Motor neuron (in vitro differentiated cells): Measurements from ENCODE around the gene TRUB1. TPM values are rescaled to one million over a fixed set of nuclear protein-coding genes. Genes with fewer than 3 reads are reported as not detected.

Source experiments
- ATAC-seq, 8 experiments: fragments of 200-7000 bp; cut with Tn5 transposase; replicated peaks in 6 of 8; 2 replicates each; pipeline ENCODE4 v1.8.0; 2021; ENCODE audit warnings: mild to moderate bottlenecking in 8 of 8, moderate library complexity in 8 of 8
- H3K27ac ChIP-seq, 2 donors: fragments of 250-450 bp; sonication (Bioruptor Pico); 2 replicates each; pipeline ENCODE4 v1.9.0; 2021; ENCODE audit warnings: antibody characterized with exemption in 2 of 2, mild to moderate bottlenecking in 2 of 2, moderate library complexity in 1 of 2
- H3K4me1 ChIP-seq, 2 donors: fragments of 250-450 bp; sonication (Bioruptor Pico); replicated peaks in 1 of 2; 2 replicates each; pipeline ENCODE4 v1.6.1; 2021; ENCODE audit warnings: antibody characterized with exemption in 2 of 2, mild to moderate bottlenecking in 2 of 2, moderate library complexity in 1 of 2
- H3K4me3 ChIP-seq, 5 donors: fragments of 250-450 bp; sonication (Bioruptor Pico); 2 replicates each; pipeline ENCODE4 v1.9.0; 2021; ENCODE audit warnings: antibody characterized with exemption in 5 of 5, mild to moderate bottlenecking in 5 of 5, moderate library complexity in 4 of 5
- WGBS, 10 experiments: fragments of 450-650 bp; shearing (Covaris generic); methylation state at CpG; one replicate each; pipeline ENCODE4 v1.0.0; 2022; 5-methylcytosine and 5-hydroxymethylcytosine counted together
- in situ Hi-C, 9 experiments: fragments of 400-800 bp; cut with MboI; loops; one replicate each; pipeline ENCODE4 v1.15.0; 2021; ENCODE audit warnings: low sequenced_read_pairs in 9 of 9, low pct_unique_long_range_greater_than_20kb in 2 of 9; ENCODE audit not compliant: unreplicated experiment in 9 of 9
- total RNA-seq, 8 experiments: library from RNA; unstranded; fragments of 300-600 nt; gene quantifications; 2 replicates each; pipeline versions ENCODE4 v1.2.3 to v1.2.4, GENCODE V29; 2022

The TRUB1 gene
- total RNA-seq, 8 experiments from 2014 or later: 30.3 to 48.0 (median 33.0) TPM

DNA sequence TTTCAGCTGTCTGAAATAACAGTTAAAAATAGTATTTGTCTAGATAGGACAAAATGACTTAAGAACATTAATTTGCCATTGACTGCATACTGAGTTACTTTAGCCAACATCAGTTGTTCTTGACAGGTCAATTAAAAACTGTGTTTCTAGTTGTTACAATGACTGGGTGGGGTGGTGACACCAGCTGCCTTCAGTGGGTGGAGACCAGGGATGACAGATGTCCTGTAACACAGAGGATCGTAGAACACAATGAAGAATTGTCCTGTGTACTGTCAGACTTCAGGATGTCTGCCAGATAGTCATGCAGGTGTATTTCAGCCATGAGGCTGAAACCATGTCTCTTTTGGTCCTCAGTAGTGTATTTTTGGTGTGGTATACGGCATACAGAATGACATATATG lies 24.4 kb downstream of the TRUB1 start:
- in situ Hi-C loops: no loop called here
- 29 to 100% (median 83%) methylated on average over 1 to 2 of the region's 2 CpGs; no CpG with 5 or more reads in 3 of the 10 experiments for WGBS, 10 experiments
- ATAC-seq: peak in 6 of 8 experiments; percentile 19 to 80 (median 64)
- Histone ChIP-seq H3K4me1 (no peaks in the 10 kb centered on the region), H3K4me3 (no peak overlapping the region), H3K27ac (no peak overlapping the region)

DNA sequence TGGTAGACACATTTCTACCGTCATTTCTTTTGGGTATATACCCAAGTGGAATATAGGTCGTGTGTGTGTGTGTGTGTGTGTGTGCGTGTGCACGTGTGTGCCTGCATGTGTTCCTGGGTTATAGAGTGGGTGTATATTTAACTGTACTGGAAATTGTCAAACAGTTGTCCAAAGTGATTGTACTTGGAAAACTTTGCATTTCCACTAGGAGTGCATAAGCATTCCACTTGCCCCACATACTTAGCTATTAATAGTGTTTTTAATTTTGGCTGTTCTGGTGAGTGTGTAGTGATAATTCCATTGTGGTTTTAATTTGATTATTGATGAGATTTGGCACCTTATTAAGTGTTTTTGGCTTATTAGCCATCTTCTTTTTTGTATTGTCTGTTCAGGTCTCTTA lies 25.9 kb downstream of the TRUB1 start:
- no peak for ATAC-seq
- 63 to 100% (median 90%) methylated on average over 1 to 3 of the region's 4 CpGs; no CpG with 5 or more reads in 6 of the 10 experiments for WGBS, 10 experiments
- in situ Hi-C loops: no loop called here
- Histone ChIP-seq H3K27ac (no peak overlapping the region), H3K4me3 (no peak overlapping the region), H3K4me1 (no peaks in the 10 kb centered on the region)

GRCh38 chr10:114967071-114967470 lies 29.1 kb downstream of the TRUB1 start:
- Histone ChIP-seq H3K4me1 (peaks cover 0 to 2% of the 10 kb centered on the region in 2 donors), H3K4me3 (no peak overlapping the region), H3K27ac (no peak overlapping the region)
- ATAC-seq: peak in 3 of 8 experiments; percentile 40 to 57 (median 41)
- WGBS, 10 experiments: 20 to 79% (median 67%) methylated on average over 1 to 2 of the region's 2 CpGs; no CpG with 5 or more reads in 3 of the 10 experiments
- in situ Hi-C loops: no loop called here

- H3K4me3 ChIP-seq: no peak overlapping the region
- no peak overlapping the region for H3K27ac ChIP-seq
- H3K4me1 ChIP-seq: peaks cover 3 to 16% of the 10 kb centered on the region in 2 donors
- in situ Hi-C loops: no loop called here
- WGBS, 10 experiments: 72 to 100% (median 87%) methylated on average over 1 to 4 of the region's 4 CpGs; no CpG with 5 or more reads in 3 of the 10 experiments
- peak in 2 of 8 experiments; percentile 60 to 62 for ATAC-seq
Observed at GRCh38 chr10:114970515-114970914, 32.5 kb downstream of the TRUB1 start.

DNA sequence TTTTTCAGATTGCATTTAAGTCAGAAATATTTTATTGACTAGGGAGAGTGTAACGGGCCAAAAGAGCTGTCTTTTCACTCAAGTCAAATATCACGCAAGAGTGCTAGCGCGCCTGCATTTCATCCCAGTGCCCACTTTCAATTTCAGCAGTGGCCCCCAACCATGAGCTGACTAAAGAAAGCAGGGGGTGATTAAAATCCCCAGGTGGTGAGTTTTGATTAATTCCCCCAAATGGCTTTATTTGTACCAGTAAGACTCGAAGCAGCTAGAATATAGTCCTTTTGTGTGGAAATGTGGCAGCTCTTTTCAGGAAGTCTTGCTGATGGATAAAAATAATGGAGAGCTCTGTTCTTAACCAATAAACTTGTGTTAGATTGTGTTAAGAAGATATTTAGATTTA lies 35.3 kb downstream of the TRUB1 start:
- H3K4me3 ChIP-seq: no peak overlapping the region
- in situ Hi-C loops: no loop called here
- H3K4me1 ChIP-seq: peaks cover 3 to 16% of the 10 kb centered on the region in 2 donors

DNA sequence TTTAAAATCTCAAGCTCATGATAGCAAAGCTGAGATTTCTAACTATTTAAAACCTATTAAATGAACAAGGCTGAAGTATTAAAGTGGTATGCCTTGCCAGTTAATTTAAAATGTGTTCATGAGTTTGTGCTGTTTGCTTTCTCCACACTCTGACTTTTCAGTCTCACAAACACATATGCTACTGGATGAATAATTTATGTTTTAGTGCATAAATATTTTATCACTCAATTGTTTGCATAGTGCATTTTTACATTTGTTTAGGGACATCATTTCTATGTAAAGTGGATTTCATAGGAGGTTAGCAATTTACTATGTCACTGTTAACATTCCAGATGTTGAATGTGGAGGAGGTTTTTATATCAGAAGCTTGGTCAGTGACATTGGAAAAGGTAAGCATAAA lies 36.0 kb downstream of the TRUB1 start:
- H3K4me1 ChIP-seq: peaks cover 3 to 16% of the 10 kb centered on the region in 2 donors
- no peak overlapping the region for H3K4me3 ChIP-seq
- no peak overlapping the region for H3K27ac ChIP-seq
- in situ Hi-C loops: no loop called here
- peak in 3 of 8 experiments; percentile 59 to 92 (median 75) for ATAC-seq

More for the DNA sequence above, 35.3 kb downstream of the TRUB1 start:
- no peak overlapping the region for H3K27ac ChIP-seq
- no peak for ATAC-seq
- WGBS, 10 experiments: 67 to 100% (median 90%) methylated on average over 1 to 5 of the region's 5 CpGs; no CpG with 5 or more reads in 1 of the 10 experiments

- in situ Hi-C loops: no loop called here
- no peak overlapping the region for H3K4me3 ChIP-seq
- peak in 4 of 8 experiments; percentile 5 to 33 (median 20) for ATAC-seq
- WGBS, 10 experiments: 86 to 100% (median 91%) methylated on average over 3 to 5 of the region's 5 CpGs
- H3K4me1 ChIP-seq: peaks cover 3 to 14% of the 10 kb centered on the region in 2 donors
- no peak overlapping the region for H3K27ac ChIP-seq
Observed at GRCh38 chr10:114974625-114975024, 36.6 kb downstream of the TRUB1 start.

DNA sequence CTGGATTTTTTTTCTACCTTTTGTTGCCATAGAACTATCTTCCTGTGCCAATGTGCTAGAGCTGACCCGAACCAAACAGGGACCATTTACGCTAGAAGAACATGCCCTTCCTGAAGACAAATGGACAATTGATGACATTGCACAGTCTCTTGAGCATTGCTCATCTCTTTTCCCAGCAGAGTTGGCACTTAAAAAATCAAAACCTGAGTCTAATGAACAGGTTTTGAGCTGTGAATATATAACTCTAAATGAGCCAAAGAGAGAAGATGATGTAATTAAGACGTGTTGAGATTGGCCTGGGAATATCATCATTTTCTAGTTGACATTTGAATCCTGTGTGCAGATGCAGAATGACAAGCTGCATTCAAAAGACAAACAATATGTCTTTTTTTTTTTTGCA lies 37.1 kb downstream of the TRUB1 start:
- Histone ChIP-seq H3K4me1 (peaks cover 3 to 14% of the 10 kb centered on the region in 2 donors), H3K27ac (no peak overlapping the region), H3K4me3 (no peak overlapping the region)
- WGBS, 10 experiments: 40 to 95% (median 82%) methylated on average over 1 to 3 of the region's 3 CpGs; no CpG with 5 or more reads in 1 of the 10 experiments
- in situ Hi-C loops: no loop called here
- ATAC-seq: peak in 5 of 8 experiments; percentile 80 to 94 (median 92)

GRCh38 chr10:114982989-114983388 lies 45.0 kb downstream of the TRUB1 start:
- in situ Hi-C loops: no loop called here
- ATAC-seq: no peak
- H3K4me1 ChIP-seq: no peaks in the 10 kb centered on the region
- H3K27ac ChIP-seq: no peak overlapping the region
- H3K4me3 ChIP-seq: no peak overlapping the region

GRCh38 chr10:114987995-114988394 lies 50.0 kb downstream of the TRUB1 start:
- no peak overlapping the region for H3K4me3 ChIP-seq
- H3K4me1 ChIP-seq: no peaks in the 10 kb centered on the region
- in situ Hi-C loops: no loop called here
- ATAC-seq: no peak
- H3K27ac ChIP-seq: no peak overlapping the region
- 100% methylated on average over 1 of the region's 1 CpG; no CpG with 5 or more reads in 6 of the 10 experiments for WGBS, 10 experiments

DNA sequence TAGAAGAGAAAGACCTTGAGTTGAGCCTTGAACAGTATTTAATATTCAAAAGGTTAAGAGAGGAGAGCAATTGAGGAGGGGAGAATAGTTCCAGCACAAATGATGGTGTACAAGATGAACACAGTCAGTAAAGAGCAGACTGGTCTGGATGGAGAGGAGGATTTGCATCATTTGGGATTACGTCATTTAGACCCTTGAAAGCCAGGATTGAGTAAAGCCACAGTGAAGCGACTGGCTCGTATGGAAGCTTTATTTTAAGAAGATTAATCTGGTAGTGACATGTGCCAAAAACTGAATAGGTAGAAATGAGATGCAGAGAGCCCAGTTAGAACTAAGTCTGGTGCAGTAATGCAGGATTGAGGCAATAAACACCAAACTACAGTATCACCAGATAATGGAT lies 52.6 kb downstream of the TRUB1 start:
- WGBS, 10 experiments: 76 to 100% (median 90%) methylated on average over 1 to 3 of the region's 3 CpGs; no CpG with 5 or more reads in 1 of the 10 experiments
- H3K27ac ChIP-seq: no peak overlapping the region
- no peaks in the 10 kb centered on the region for H3K4me1 ChIP-seq
- no peak for ATAC-seq
- no peak overlapping the region for H3K4me3 ChIP-seq
- in situ Hi-C loops: no loop called here

DNA sequence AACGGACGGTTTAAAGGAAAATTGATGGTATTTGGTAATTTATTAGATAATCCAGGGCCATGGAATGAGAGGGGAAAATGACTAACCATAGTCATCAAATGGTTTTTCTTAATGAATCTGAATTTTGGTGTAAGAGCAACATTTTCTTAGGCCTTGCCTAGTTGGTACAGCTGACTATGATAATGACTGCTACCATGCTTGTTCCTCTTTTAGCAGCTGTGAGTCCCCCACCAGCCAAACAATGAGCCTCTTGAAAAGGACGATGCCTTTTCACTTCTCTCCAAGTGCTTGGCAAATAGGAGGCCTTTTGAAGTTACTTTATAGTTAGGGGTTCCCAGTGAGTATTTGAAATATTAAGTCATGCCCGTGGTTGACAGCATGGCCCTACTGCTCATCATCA lies 53.0 kb downstream of the TRUB1 start:
- in situ Hi-C loops: no loop called here
- H3K4me3 ChIP-seq: no peak overlapping the region
- no peak for ATAC-seq

DNA sequence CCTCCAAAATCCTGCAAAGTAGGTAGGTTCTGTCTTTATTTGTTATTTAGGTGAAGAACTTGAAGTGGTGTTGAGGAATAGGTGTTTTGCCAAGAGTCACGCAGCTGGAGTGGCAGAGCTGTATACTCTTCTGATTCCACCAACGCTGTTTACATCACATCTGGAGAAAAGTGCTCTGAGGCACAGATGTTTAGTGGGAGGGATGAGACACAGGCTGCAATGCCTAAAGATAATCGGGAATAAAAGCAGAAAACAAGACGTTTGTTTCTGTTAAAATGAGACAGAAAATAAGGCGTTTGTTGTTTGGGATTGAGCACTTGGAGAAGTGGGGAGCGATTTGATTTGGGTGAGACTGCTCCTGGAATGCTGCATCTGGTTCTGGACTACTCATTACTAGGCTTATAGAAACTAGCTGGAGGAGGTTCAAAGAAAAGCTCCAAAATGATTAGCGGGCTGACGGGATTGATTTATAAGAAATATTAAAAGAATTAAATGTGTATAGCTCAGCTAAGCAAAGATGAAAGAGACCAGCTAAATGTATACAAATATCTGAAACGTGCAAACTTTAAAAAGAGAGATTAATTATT lies 54.3 kb downstream of the TRUB1 start:
- Histone ChIP-seq H3K4me1 (no peaks in the 10 kb centered on the region), H3K4me3 (no peak overlapping the region), H3K27ac (no peak overlapping the region)
- no peak for ATAC-seq
- 25 to 96% (median 73%) methylated on average over 1 to 7 of the region's 9 CpGs for WGBS, 10 experiments
- in situ Hi-C loops: no loop called here

More for the DNA sequence above, 53.0 kb downstream of the TRUB1 start:
- Histone ChIP-seq H3K4me1 (no peaks in the 10 kb centered on the region), H3K27ac (no peak overlapping the region)
- WGBS, 10 experiments: 17 to 100% (median 79%) methylated on average over 2 to 4 of the region's 4 CpGs; no CpG with 5 or more reads in 1 of the 10 experiments
